Measurements from ENCODE around the gene CDC42BPG.
A peak's percentile ranks its signal among the peaks of the same experiment; 100 is the strongest.

CDC42BPG gene

DNA sequence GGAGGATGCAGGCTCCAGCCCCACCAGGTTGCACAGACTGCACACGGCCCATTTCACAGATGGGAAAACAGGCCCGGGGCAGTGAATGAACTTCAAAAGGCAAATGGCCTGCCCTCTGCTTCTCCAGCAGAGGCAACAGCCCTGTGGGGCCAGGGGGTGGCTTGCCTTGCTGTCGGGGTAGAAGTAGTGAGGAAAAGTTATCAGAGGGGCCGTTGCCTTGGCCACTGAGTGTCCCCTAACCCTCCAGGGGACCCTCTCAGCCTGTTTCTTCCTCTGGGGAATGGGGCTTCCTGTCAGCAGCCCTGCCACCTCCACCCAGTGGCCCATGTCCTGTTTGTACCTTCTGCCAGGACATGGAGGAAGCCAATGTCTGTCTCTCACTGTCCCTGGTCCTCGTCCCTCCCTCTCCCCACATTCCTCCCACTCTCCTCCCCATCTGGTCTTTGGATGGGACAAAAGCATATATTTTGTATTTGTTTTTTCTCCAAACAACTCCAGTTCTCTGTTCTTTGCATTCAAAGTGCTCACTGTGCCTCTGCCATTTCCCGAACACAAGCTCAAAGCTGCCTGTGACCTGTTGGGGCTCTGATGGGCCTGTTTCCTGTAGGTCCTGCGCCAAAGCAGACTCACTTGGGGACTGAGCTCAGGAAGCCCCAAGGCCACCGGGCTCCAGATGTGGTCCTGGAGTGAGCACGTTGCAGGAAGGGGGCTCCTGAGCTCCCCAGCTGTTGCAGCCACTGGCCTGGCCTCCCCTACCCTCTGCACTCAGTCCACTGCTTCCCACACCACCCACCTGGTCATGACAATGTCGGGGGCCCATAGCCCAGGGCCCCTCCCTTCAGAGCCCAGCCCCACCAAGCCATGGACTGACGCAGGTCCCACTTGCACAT lies 50.9 kb downstream of the CDC42BPG start:
- Histone ChIP-seq H3K4me1 (peaks cover 59% of the 10 kb centered on the region), H3K36me3 (peaks cover 64% of the 10 kb centered on the region), H3K9ac (peak overlapping the region; percentile 62), H3K27me3 (no peaks in the 10 kb centered on the region), H4K20me1 (no peaks in the 10 kb centered on the region), H3K4me3 (peak overlapping the region; percentile 3; the same call in 1 of the 2 replicates), H3K9me3 (no peaks in the 10 kb centered on the region), H3K27ac (peak overlapping the region; percentile 77), H3K4me2 (peak overlapping the region; percentile 85)
- TF ChIP-seq Cebpa-rat (IDR thresholded peaks at IDR 0.05): no peak

GRCh38 chr11:64792482-64792881 lies 52.0 kb downstream of the CDC42BPG start:
- Histone ChIP-seq H3K27me3 (no peaks in the 10 kb centered on the region), H3K4me3 (no peak overlapping the region), H3K4me1 (peaks cover 57% of the 10 kb centered on the region), H3K4me2 (peak overlapping the region; percentile 85; the same call in 1 of the 2 replicates), H4K20me1 (no peaks in the 10 kb centered on the region), H3K9me3 (no peaks in the 10 kb centered on the region), H3K27ac (peak overlapping the region; percentile 77; the same call in 1 of the 2 replicates), H3K9ac (no peak overlapping the region), H3K36me3 (peaks cover 63% of the 10 kb centered on the region)
- no peak for TF ChIP-seq Cebpa-rat (IDR thresholded peaks at IDR 0.05)

GRCh38 chr11:64791781-64792291 lies 52.6 kb downstream of the CDC42BPG start:
- Histone ChIP-seq H4K20me1 (no peaks in the 10 kb centered on the region), H3K4me2 (no peak overlapping the region), H3K27ac (0 out of 2 replicates have a peak overlapping the region, but pooled peaks have one; percentile 30), H3K9me3 (no peaks in the 10 kb centered on the region), H3K4me3 (no peak overlapping the region), H3K4me1 (peaks cover 51% of the 10 kb centered on the region), H3K36me3 (peaks cover 56% of the 10 kb centered on the region), H3K9ac (no peak overlapping the region), H3K27me3 (no peaks in the 10 kb centered on the region)
- no peak for TF ChIP-seq Cebpa-rat (IDR thresholded peaks at IDR 0.05)

GRCh38 chr11:64790205-64791095 lies 54.0 kb downstream of the CDC42BPG start:
- H3K27me3 ChIP-seq: no peaks in the 10 kb centered on the region
- H4K20me1 ChIP-seq: no peaks in the 10 kb centered on the region
- no peak overlapping the region for H3K4me2 ChIP-seq
- no peaks in the 10 kb centered on the region for H3K9me3 ChIP-seq
- H3K27ac ChIP-seq: 0 out of 2 replicates have a peak overlapping the region, but pooled peaks have one; percentile 22
- no peak for TF ChIP-seq Cebpa-rat (IDR thresholded peaks at IDR 0.05)
- H3K36me3 ChIP-seq: peaks cover 47% of the 10 kb centered on the region
- H3K9ac ChIP-seq: no peak overlapping the region
- peaks cover 37% of the 10 kb centered on the region for H3K4me1 ChIP-seq
- H3K4me3 ChIP-seq: no peak overlapping the region

GRCh38 chr11:64789331-64790204 lies 54.9 kb downstream of the CDC42BPG start:
- Histone ChIP-seq H3K4me2 (no peak overlapping the region), H3K9me3 (no peaks in the 10 kb centered on the region), H3K36me3 (peaks cover 47% of the 10 kb centered on the region), H3K27me3 (no peaks in the 10 kb centered on the region), H3K4me3 (no peak overlapping the region), H3K9ac (no peak overlapping the region), H4K20me1 (no peaks in the 10 kb centered on the region), H3K4me1 (peaks cover 28% of the 10 kb centered on the region), H3K27ac (0 out of 2 replicates have a peak overlapping the region, but pooled peaks have one; percentile 22)
- no peak for TF ChIP-seq Cebpa-rat (IDR thresholded peaks at IDR 0.05)

GRCh38 chr11:64788321-64789215 lies 55.9 kb downstream of the CDC42BPG start:
- Histone ChIP-seq H3K9ac (no peak overlapping the region), H3K36me3 (peaks cover 47% of the 10 kb centered on the region), H4K20me1 (no peaks in the 10 kb centered on the region), H3K9me3 (no peaks in the 10 kb centered on the region), H3K27ac (peak overlapping the region; percentile 35; the same call in 1 of the 2 replicates), H3K27me3 (no peaks in the 10 kb centered on the region), H3K4me3 (no peak overlapping the region), H3K4me1 (peaks cover 18% of the 10 kb centered on the region), H3K4me2 (no peak overlapping the region)
- no peak for TF ChIP-seq Cebpa-rat (IDR thresholded peaks at IDR 0.05)

GRCh38 chr11:64787526-64788320 lies 56.7 kb downstream of the CDC42BPG start:
- Histone ChIP-seq H3K27me3 (no peaks in the 10 kb centered on the region), H3K4me3 (no peak overlapping the region), H3K9ac (no peak overlapping the region), H4K20me1 (no peaks in the 10 kb centered on the region), H3K9me3 (no peaks in the 10 kb centered on the region), H3K4me1 (peaks cover 15% of the 10 kb centered on the region), H3K27ac (no peak overlapping the region), H3K36me3 (peaks cover 47% of the 10 kb centered on the region), H3K4me2 (peak overlapping the region; percentile 40)
- TF ChIP-seq Cebpa-rat (IDR thresholded peaks at IDR 0.05): no peak
